Adrenal gland (tissue), 12 donors: Measurements from ENCODE around the gene DMRTC2. TPM values are rescaled to one million over a fixed set of nuclear protein-coding genes. Genes with fewer than 3 reads are reported as not detected.
"Not testable (repeated sequence)": the region's sequence is repeated elsewhere in the genome, so short reads cannot be mapped to it uniquely, and the experiment has no call there.

Experiments
- DNase-seq, 7 donors: peaks; one replicate each; pipeline ENCODE4 v3.0.0-alpha.2; 2019 to 2020
- H3K27ac ChIP-seq, 5 donors: fragments of 200-600 bp; sonication (generic) in 4 of 5; 1 replicate in 3 of 5; 2 replicates in 2 of 5; pipeline versions ENCODE4 v1.5.1 to v1.8.0; 2016 to 2020; ENCODE audit warnings: mild to moderate bottlenecking in 1 of 5
- H3K27me3 ChIP-seq: fragments of 200-600 bp; 2 replicates; pipeline ENCODE4 v1.8.0; 2021
- H3K36me3 ChIP-seq, 2 donors: fragments of 200-600 bp; replicated peaks in 1 of 2; 1 replicate in 1 of 2; 2 replicates in 1 of 2; pipeline versions ENCODE4 v1.5.1 to v1.8.0; 2018 to 2022
- H3K4me1 ChIP-seq, 2 donors: fragments of 200-600 bp; replicated peaks in 1 of 2; 1 replicate in 1 of 2; 2 replicates in 1 of 2; pipeline versions ENCODE4 v1.5.1 to v1.8.0; 2018 to 2021
- H3K4me3 ChIP-seq, 4 donors: fragments of 200-600 bp; sonication (generic) in 3 of 4; one replicate each; pipeline ENCODE4 v1.5.1; 2016 to 2018
- H3K9me3 ChIP-seq, 3 donors: fragments of 200-600 bp; sonication (generic) in 1 of 3; replicated peaks in 1 of 3; 1 replicate in 2 of 3; 2 replicates in 1 of 3; pipeline versions ENCODE4 v1.5.1 to v1.8.0; 2016 to 2021
- POLR2A ChIP-seq, 2 donors: fragments of 450-650 bp; IDR thresholded peaks; one replicate each; pipeline ENCODE4 v1.6.1; 2017; ENCODE audit warnings: antibody characterized with exemption in 2 of 2, mild to moderate bottlenecking in 2 of 2, moderate library complexity in 1 of 2
- WGBS, 4 donors: extraction: QIAGEN DNeasy Blood & Tissue Kit in 2 of 4; methylation state at CpG; one replicate each; pipeline versions ENCODE4 v1.1.5 to v1.1.7; 2013 to 2017; 5-methylcytosine and 5-hydroxymethylcytosine counted together
- intact Hi-C, 2 donors: fragments of 100-400 bp; cut with DNase I; formaldehyde crosslinking; loops; one replicate each; pipeline versions ENCODE4 v1.14.1 to v1.15.0; 2022 to 2023
- polyA plus RNA-seq, 3 donors: library from polyadenylated mRNA; stranded (reverse); fragments of 200-250 nt in 2 of 3; fragments of 350-450 nt in 1 of 3; fragmentation: Illumina TruSeq in 1 of 3; extraction: RNeasy Lipid Tissue Mini Kit (QIAGEN cat#74804) in 1 of 3; gene quantifications; one replicate each; pipeline ENCODE4 v1.2.3, GENCODE V29; 2013 to 2014
- total RNA-seq, 9 donors: library from RNA; depleted of rRNA in 4 of 9; stranded (reverse); fragments of >200 nt in 4 of 9; fragments of 120-200 nt in 1 of 9; fragmentation: NEBNext Ultra II Directional in 1 of 9; extraction: Animal tissue kit (Norgen Biotek cat#: 25700) in 1 of 9; gene quantifications; one replicate each; pipeline versions ENCODE4 v1.1.0 to v1.2.4, GENCODE V29; 2013 to 2023
- TF ChIP-seq, protein P1 (sequence below), 6 experiments: fragments of 450-650 bp in 4 of 6; fragments of 200-600 bp in 2 of 6; sonication (generic) in 1 of 6; IDR thresholded peaks; 1 replicate in 5 of 6; 2 replicates in 1 of 6; pipeline versions ENCODE4 v1.5.1 to v1.8.0; 2016 to 2021; ENCODE audit warnings: antibody characterized with exemption in 6 of 6, mild to moderate bottlenecking in 2 of 6, moderate library complexity in 1 of 6
- donor health status: healthy with polysubstance abuse.
- donor health status: Bipolar disorder and iron deficiency.
- donor health status: DM: yes; HTN: yes; CAD: no.
- donor health status: DM: no; HTN: no; CAD: no.
- donor health status: DM: no; HTN: no; CAD: no.
- donor health status: DM: yes; HTN: yes; CAD: no.

The DMRTC2 gene
- total and polyA plus RNA-seq, 12 donors = not detected

DNA sequence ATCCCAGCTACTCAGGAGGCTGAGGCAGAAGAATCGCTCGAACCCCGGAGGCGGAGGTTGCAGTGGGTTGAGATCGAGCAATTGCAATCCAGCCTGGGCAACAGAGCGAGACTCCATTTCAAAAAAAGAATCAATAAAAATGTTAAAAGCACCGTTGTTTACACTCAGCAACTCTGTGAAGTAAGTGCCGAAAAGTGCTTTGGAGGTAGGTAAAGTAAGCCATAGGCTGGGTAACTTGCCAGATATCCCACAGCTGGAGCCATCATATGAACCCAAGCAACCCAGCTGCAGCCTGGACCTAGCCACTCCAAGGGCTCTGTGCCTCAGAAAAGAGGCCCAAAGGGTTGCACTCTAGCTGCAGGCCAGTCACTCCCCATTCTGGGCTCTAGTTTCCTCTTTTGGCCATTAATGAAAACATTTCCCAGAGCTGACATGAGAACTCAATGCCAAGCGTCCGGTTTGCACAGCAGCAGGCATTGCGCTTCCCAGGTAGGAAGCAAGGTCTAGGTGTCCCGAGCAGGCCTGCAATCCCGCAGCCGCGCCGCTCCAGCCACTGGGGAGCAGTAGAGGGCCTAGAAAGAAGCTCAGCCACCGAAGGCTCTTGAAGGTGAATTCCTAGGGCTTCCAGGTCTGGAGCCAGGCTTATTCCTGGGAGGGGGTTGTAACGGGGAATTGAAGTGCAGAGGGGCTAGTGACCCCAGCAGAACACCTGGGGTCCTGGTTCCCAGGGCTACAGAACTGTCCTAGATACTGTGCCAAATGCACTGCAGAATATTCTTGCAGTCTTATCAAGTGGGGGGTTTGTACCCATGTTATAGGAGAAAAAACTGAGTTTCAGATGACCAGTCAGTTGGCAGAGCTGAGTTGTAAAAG lies 28.2 kb downstream of the DMRTC2 start:
- intact Hi-C loops = loop anchor here in 1 of 2 donors (10.0 kb wide), 1 partner anchor 82 kb away; the partner anchor contains the start of gene RABAC1
- 44 to 67% (median 50%) methylated on average over 12 to 18 of the region's 18 CpGs for WGBS, 4 donors
- Histone ChIP-seq H3K4me3 (no peak overlapping the region), H3K27ac (no peak overlapping the region), H3K36me3 (peaks cover 0 to 42% of the 10 kb centered on the region in 2 donors), H3K9me3 (no peaks in the 10 kb centered on the region), H3K27me3 (no peaks in the 10 kb centered on the region), H3K4me1 (no peaks in the 10 kb centered on the region)
- peak; percentile 58 to 76 (median 67) for DNase-seq
- TF ChIP-seq, protein P1, sequence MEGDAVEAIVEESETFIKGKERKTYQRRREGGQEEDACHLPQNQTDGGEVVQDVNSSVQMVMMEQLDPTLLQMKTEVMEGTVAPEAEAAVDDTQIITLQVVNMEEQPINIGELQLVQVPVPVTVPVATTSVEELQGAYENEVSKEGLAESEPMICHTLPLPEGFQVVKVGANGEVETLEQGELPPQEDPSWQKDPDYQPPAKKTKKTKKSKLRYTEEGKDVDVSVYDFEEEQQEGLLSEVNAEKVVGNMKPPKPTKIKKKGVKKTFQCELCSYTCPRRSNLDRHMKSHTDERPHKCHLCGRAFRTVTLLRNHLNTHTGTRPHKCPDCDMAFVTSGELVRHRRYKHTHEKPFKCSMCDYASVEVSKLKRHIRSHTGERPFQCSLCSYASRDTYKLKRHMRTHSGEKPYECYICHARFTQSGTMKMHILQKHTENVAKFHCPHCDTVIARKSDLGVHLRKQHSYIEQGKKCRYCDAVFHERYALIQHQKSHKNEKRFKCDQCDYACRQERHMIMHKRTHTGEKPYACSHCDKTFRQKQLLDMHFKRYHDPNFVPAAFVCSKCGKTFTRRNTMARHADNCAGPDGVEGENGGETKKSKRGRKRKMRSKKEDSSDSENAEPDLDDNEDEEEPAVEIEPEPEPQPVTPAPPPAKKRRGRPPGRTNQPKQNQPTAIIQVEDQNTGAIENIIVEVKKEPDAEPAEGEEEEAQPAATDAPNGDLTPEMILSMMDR (IDR thresholded peaks at IDR 0.05) = peak; percentile 25 to 67 (median 56)
- no peak for TF ChIP-seq POLR2A (IDR thresholded peaks at IDR 0.05)

DNA sequence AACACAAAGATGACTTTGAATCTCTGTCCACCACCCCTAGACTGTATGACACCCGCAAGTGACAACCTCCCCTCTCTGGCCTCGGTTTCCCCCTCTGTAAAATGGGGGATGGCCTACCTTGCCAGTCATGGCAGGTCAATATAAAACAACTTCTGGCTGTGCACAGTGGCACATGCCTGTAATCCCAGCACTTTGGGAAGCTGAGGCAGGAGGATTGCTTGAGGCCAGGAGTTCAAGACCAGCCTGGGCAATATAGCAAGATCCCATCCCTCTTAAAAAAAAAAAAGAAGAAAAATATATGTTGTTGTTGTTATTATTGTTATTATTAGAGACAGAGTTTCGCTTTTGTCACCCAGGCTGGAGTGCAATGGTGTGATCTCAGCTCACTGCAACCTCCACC lies 31.1 kb downstream of the DMRTC2 start:
- intact Hi-C loops = loop anchor here (5.0 to 10.0 kb wide), 2 partner anchors 71 to 79 kb away; partner anchors contain the start of gene RABAC1 (in 1 of the 2)
- not testable (repeated sequence) for H3K27me3 ChIP-seq, H3K4me3 ChIP-seq, H3K9me3 ChIP-seq, H3K4me1 ChIP-seq, DNase-seq, H3K27ac ChIP-seq
- peaks cover 0 to 12% of the 10 kb centered on the region in 2 donors for H3K36me3 ChIP-seq
- 73 to 85% (median 75%) methylated on average over 3 of the region's 3 CpGs for WGBS, 4 donors

DNA sequence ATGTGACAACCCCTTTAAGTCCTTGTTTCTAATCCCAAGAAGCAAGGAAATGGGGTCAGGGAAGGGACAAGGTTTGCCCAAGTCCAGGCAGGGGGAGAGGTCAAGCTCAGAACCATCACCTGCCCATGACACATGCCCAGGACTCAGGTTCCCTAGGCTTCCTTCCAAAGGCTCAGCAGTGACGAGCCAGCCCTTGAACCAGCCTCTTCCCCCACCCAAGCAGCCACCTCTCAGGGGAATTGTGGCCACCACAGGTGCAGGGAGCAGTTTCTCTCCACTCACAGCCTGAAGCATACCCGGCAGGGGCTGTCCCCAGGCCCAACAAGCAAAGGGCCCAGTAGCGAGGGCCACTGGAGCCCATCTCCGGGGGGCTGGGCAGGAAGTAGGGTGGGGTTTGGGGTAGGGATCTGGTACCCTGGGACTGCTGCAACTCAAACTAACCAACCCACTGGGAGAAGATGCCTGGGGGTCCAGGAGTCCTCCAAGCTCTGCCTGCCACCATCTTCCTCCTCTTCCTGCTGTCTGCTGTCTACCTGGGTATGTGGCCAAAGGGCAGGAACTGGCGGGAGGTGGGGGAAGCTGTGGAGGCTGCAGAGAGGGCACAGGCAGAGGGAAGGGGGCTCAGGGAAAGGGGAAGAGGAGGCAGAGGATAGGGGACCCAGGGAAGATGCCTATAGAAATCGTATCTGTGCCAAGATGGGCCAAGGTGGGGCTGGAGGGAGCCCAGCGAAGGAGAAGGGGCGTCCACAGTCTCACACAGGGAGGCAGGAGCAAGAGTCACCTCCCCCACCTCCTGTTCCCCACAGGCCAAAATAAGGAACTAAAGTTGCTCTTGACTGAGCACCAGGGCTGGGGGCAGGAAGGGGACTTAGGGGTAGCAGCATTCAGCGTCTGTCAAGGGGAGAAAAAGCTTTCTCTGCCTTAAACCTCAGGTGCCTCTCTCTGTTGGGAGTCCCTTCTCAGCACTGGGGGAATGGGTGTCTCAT lies 32.3 kb downstream of the DMRTC2 start, which contains the start of gene CD79A:
CD79A (plus strand) TSS at position 433 of the 986 bp plus-strand sequence; CDS start at position 459, 26 bp downstream.
- peaks cover 0 to under 1% of the 10 kb centered on the region in 2 donors for H3K36me3 ChIP-seq
- H3K4me1 ChIP-seq = no peaks in the 10 kb centered on the region
- intact Hi-C loops = loop anchor here (5.0 to 10.0 kb wide), 2 partner anchors 70 to 78 kb away; partner anchors contain the start of gene RABAC1 (in 1 of the 2)
- WGBS, 4 donors = 58 to 73% (median 63%) methylated on average over 7 to 9 of the region's 9 CpGs
- no peak for DNase-seq
- H3K9me3 ChIP-seq = no peaks in the 10 kb centered on the region
- H3K27ac ChIP-seq = no peak within 1 kb of the TSS
- TF ChIP-seq, protein P1 (IDR thresholded peaks at IDR 0.05) = no peak
- TF ChIP-seq POLR2A (IDR thresholded peaks at IDR 0.05) = no peak
- no peaks in the 10 kb centered on the region for H3K27me3 ChIP-seq
- H3K4me3 ChIP-seq = no peak within 1 kb of the TSS

DNA sequence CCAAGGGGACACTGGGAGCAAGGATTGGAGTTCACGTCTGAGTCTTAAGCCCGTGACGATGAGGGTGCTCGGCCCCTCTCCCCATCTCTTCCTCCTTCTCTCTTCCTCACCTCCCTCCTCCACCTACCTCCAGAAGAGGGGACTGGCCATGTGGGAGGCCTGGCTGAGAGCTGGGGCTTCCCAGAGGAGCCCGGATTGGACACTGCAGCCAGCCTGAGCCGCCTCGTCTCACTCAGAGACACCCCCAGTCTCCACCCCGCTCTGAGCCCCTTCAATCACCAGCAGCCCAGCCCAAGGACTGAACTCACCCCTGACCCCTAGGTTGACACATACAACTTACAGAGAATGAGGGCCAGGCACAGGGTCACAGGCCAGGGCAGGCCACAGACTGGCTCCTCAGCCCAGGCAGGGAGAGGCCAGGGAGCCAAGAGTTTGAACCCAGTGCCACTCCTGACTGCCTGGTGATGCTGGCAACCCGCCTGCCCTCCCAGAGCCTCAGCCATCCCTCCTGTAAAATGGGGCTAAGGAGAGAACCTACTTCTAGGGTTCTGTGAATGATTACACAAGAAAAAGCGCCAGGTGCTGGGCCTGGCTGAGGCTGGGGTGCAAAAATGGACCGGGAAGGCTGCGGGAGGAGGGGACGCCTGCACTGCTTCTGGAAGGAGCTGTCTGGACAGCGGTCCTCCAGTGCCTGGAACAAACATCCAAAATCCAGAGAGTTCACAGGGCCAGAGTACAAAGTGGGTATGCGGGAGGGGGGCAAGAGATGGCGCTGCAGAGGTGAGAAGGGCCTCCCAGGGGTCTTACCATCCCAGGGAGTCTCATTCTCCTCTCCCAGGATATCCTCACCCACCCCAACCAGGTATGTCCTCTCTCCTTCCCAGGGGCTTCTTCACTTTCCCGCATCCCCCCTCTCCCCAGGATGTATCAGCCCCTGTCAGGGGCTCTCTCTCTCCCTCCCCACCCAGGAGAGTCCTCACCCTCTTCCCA lies 33.4 kb downstream of the DMRTC2 start:
- no peaks in the 10 kb centered on the region for H3K27me3 ChIP-seq
- TF ChIP-seq, protein P1 (IDR thresholded peaks at IDR 0.05) = no peak
- TF ChIP-seq POLR2A (IDR thresholded peaks at IDR 0.05) = no peak
- peaks cover 0 to under 1% of the 10 kb centered on the region in 2 donors for H3K4me1 ChIP-seq
- intact Hi-C loops = loop anchor here (5.0 to 10.0 kb wide), 2 partner anchors 69 to 77 kb away; partner anchors contain the start of gene RABAC1 (in 1 of the 2)
- DNase-seq = no peak
- no peaks in the 10 kb centered on the region for H3K9me3 ChIP-seq
- H3K27ac ChIP-seq = no peak overlapping the region
- no peak overlapping the region for H3K4me3 ChIP-seq
- H3K36me3 ChIP-seq = no peaks in the 10 kb centered on the region
- 66 to 79% (median 74%) methylated on average over 15 to 17 of the region's 17 CpGs for WGBS, 4 donors
